H1 (cell line): ENCODE results near the gene PRXL2A. TPM values are rescaled to one million over a fixed set of nuclear protein-coding genes. Genes with fewer than 3 reads are reported as not detected.

Experiments
- EGR1 ChIP-seq: IDR thresholded peaks from 2 replicates; pipeline ENCODE4 v1.6.1; 2011; ENCODE audit warnings: low read depth, low read length, borderline replicate concordance
- FOSL1 ChIP-seq: IDR thresholded peaks from 2 replicates; pipeline ENCODE4 v1.6.1; 2011; ENCODE audit warnings: mild to moderate bottlenecking, low read depth, low read length, moderate library complexity; ENCODE audit not compliant: insufficient read depth
- PHF8 ChIP-seq: fragments of 200-600 bp; sonication (generic); conservative IDR thresholded peaks from 2 replicates; pipeline ENCODE4 v1.7.1; 2012; ENCODE audit warnings: low read depth, mild to moderate bottlenecking, inconsistent platforms, low read length, moderate library complexity
- POU5F1 ChIP-seq: IDR thresholded peaks from 2 replicates; pipeline ENCODE4 v1.6.1; 2011; ENCODE audit warnings: low read depth, mild to moderate bottlenecking, low read length, moderate library complexity
- SP4 ChIP-seq: IDR thresholded peaks from 2 replicates; pipeline ENCODE4 v1.6.1; 2012; ENCODE audit warnings: low read length, inconsistent platforms
- SRF ChIP-seq: IDR thresholded peaks from 2 replicates; pipeline ENCODE4 v1.6.1; 2011; ENCODE audit warnings: mild to moderate bottlenecking, low read depth, low read length, moderate library complexity
- SUZ12 ChIP-seq: fragments of 200-600 bp; sonication (generic); IDR thresholded peaks from 2 replicates; pipeline ENCODE4 v1.6.1; 2012; ENCODE audit warnings: mild to moderate bottlenecking, inconsistent platforms, low read length, moderate library complexity, mixed read lengths
- YY1 ChIP-seq: IDR thresholded peaks from 2 replicates; pipeline ENCODE4 v1.6.1; 2011; ENCODE audit warnings: low read depth, mild to moderate bottlenecking, low read length
- polyA plus RNA-seq, 7 experiments: library from polyadenylated mRNA; depleted of rRNA in 3 of 7; stranded (reverse) in 5 of 7; unstranded in 2 of 7; fragments of >200 nt in 5 of 7; fragments of 200-250 nt in 2 of 7; gene quantifications; 1 replicate in 5 of 7; 2 replicates in 1 of 7; 4 replicates in 1 of 7; pipeline versions ENCODE4 v1.2.1 to v1.2.3, GENCODE V29; 2011 to 2013; ENCODE audit warnings: missing spikeins in 2 of 7, mixed read lengths in 2 of 7
- total RNA-seq: library from RNA; stranded (reverse); fragmentation: NEBNext Ultra II Directional; extraction: Animal tissue kit (Norgen Biotek cat#: 25700); gene quantifications from 2 replicates; pipeline ENCODE4 v1.2.1, GENCODE V29; 2021
- TF ChIP-seq, protein P1 (sequence below): fragments of 300-600 bp; sonication (generic); IDR thresholded peaks from 2 replicates; pipeline ENCODE4 v1.7.1; 2012; ENCODE audit warnings: low read length, moderate library complexity, mild to moderate bottlenecking, inconsistent platforms; ENCODE audit not compliant: insufficient replicate concordance

The PRXL2A gene
- total and polyA plus RNA-seq, 2 of the 8 experiments (the other 6 are each of a cell fraction or from before 2014, with no cell fraction given), result 13.4 to 58.3 TPM

DNA sequence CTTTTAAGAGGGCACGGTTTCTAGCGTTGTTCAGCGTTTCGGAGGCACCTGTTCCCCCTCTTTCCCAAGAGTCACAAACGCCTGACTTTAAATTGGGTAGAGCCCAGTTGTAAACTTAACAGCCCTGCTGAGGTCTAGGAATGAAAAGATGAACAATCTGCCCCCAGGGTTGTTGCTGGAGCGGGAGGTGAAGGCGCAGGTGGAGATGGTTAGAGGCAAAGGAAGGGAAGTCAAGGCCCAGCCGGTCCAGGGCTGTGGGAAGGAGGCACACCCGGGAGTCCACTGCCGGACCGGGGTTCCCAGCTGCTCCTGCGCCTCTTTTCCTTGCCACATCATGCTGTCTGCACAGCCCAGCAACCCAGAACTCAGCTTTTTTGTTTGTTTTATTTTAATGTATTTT, 770 bp downstream of the PRXL2A start (continued):
- TF ChIP-seq, protein P1, sequence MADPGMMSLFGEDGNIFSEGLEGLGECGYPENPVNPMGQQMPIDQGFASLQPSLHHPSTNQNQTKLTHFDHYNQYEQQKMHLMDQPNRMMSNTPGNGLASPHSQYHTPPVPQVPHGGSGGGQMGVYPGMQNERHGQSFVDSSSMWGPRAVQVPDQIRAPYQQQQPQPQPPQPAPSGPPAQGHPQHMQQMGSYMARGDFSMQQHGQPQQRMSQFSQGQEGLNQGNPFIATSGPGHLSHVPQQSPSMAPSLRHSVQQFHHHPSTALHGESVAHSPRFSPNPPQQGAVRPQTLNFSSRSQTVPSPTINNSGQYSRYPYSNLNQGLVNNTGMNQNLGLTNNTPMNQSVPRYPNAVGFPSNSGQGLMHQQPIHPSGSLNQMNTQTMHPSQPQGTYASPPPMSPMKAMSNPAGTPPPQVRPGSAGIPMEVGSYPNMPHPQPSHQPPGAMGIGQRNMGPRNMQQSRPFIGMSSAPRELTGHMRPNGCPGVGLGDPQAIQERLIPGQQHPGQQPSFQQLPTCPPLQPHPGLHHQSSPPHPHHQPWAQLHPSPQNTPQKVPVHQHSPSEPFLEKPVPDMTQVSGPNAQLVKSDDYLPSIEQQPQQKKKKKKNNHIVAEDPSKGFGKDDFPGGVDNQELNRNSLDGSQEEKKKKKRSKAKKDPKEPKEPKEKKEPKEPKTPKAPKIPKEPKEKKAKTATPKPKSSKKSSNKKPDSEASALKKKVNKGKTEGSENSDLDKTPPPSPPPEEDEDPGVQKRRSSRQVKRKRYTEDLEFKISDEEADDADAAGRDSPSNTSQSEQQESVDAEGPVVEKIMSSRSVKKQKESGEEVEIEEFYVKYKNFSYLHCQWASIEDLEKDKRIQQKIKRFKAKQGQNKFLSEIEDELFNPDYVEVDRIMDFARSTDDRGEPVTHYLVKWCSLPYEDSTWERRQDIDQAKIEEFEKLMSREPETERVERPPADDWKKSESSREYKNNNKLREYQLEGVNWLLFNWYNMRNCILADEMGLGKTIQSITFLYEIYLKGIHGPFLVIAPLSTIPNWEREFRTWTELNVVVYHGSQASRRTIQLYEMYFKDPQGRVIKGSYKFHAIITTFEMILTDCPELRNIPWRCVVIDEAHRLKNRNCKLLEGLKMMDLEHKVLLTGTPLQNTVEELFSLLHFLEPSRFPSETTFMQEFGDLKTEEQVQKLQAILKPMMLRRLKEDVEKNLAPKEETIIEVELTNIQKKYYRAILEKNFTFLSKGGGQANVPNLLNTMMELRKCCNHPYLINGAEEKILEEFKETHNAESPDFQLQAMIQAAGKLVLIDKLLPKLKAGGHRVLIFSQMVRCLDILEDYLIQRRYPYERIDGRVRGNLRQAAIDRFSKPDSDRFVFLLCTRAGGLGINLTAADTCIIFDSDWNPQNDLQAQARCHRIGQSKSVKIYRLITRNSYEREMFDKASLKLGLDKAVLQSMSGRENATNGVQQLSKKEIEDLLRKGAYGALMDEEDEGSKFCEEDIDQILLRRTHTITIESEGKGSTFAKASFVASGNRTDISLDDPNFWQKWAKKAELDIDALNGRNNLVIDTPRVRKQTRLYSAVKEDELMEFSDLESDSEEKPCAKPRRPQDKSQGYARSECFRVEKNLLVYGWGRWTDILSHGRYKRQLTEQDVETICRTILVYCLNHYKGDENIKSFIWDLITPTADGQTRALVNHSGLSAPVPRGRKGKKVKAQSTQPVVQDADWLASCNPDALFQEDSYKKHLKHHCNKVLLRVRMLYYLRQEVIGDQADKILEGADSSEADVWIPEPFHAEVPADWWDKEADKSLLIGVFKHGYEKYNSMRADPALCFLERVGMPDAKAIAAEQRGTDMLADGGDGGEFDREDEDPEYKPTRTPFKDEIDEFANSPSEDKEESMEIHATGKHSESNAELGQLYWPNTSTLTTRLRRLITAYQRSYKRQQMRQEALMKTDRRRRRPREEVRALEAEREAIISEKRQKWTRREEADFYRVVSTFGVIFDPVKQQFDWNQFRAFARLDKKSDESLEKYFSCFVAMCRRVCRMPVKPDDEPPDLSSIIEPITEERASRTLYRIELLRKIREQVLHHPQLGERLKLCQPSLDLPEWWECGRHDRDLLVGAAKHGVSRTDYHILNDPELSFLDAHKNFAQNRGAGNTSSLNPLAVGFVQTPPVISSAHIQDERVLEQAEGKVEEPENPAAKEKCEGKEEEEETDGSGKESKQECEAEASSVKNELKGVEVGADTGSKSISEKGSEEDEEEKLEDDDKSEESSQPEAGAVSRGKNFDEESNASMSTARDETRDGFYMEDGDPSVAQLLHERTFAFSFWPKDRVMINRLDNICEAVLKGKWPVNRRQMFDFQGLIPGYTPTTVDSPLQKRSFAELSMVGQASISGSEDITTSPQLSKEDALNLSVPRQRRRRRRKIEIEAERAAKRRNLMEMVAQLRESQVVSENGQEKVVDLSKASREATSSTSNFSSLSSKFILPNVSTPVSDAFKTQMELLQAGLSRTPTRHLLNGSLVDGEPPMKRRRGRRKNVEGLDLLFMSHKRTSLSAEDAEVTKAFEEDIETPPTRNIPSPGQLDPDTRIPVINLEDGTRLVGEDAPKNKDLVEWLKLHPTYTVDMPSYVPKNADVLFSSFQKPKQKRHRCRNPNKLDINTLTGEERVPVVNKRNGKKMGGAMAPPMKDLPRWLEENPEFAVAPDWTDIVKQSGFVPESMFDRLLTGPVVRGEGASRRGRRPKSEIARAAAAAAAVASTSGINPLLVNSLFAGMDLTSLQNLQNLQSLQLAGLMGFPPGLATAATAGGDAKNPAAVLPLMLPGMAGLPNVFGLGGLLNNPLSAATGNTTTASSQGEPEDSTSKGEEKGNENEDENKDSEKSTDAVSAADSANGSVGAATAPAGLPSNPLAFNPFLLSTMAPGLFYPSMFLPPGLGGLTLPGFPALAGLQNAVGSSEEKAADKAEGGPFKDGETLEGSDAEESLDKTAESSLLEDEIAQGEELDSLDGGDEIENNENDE, result no peak
- TF ChIP-seq SP4, result no peak
- no peak for TF ChIP-seq YY1
- TF ChIP-seq SUZ12, result no peak
- no peak for TF ChIP-seq PHF8
- TF ChIP-seq POU5F1, result no peak
- TF ChIP-seq EGR1, result no peak
- no peak for TF ChIP-seq SRF
- no peak for TF ChIP-seq FOSL1
